ENCODE results near the gene UTS2B. TPM values are rescaled to one million over a fixed set of nuclear protein-coding genes. Genes with fewer than 3 reads are reported as not detected.

The UTS2B gene
- total RNA-seq, 1 experiment from 2014 or later = 1.1 TPM

DNA sequence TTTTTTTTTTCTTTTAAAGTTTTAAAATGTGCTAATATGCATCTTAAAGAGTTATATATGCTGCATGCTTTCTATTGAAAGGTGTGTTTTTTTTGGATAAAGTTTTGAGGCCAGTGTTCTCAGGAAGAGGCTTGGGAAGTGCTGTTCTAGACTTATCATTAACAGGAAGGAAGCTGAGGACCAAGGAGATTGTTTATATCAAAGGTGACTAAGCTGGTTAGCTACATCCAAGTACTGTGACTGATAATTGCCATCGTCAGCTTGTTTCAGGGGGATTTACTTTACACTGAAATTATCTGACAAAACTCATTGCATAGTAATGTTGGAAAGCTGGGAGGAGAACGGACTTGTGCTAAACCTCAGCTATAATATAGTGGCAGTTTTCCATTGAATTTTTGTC, 36.3 kb upstream of the UTS2B start:
- BruUV-seq (replicated peaks) = no TSS peak
- no peaks in the 10 kb centered on the region for H3K9me3 ChIP-seq (ENCODE audit: insufficient read depth, low read depth)

GRCh38 chr3:191363221-191363620, 32.9 kb upstream of the UTS2B start:
- CTCF ChIA-PET = no interaction called here
- POLR2A ChIA-PET (ENCODE audit: unreplicated experiment) = interaction anchor here (0.6 to 0.7 kb wide), 2 partner anchors 9 to 18 kb away, joined by 3 to 8 read pairs; no protein-coding TSS in a partner anchor
- H3F3A ChIP-seq (ENCODE audit: insufficient read depth, low read depth) = peaks cover 13% of the 10 kb centered on the region
- peaks cover 33% of the 10 kb centered on the region for H3K4me1 ChIP-seq (replicated peaks; ENCODE audit: insufficient read depth)
- H3K36me3 ChIP-seq (ENCODE audit: low read depth) = peaks cover 61% of the 10 kb centered on the region
- no TSS peak for BruUV-seq (replicated peaks)
- H3K27ac ChIP-seq = no peak overlapping the region
- no peak overlapping the region for H2AFZ ChIP-seq
- no peak overlapping the region for H3K4me3 ChIP-seq
- no peaks in the 10 kb centered on the region; the same call in 1 of the 2 replicates for H3K79me2 ChIP-seq (ENCODE audit: low read depth)
- intact Hi-C loops (cut with micrococcal nuclease; ENCODE audit: unreplicated experiment) = no loop called here
- H3K4me2 ChIP-seq = no peak overlapping the region
- H4K20me1 ChIP-seq (ENCODE audit: insufficient read depth) = no peaks in the 10 kb centered on the region
- TF ChIP-seq CTCF (conservative IDR thresholded peaks at IDR 0.05) = no peak
- TF ChIP-seq EZH2 (IDR thresholded peaks at IDR 0.05; ENCODE audit: low read depth) = no peak
- no peaks in the 10 kb centered on the region for H3K27me3 ChIP-seq (ENCODE audit: insufficient read depth, low read depth)
- no peak for DNase-seq
- no peaks in the 10 kb centered on the region for H3K9me2 ChIP-seq (ENCODE audit: insufficient read depth)
- no peaks in the 10 kb centered on the region for H3K9me3 ChIP-seq (ENCODE audit: insufficient read depth, low read depth)

More for the DNA sequence above, 36.3 kb upstream of the UTS2B start:
- CTCF ChIA-PET = no interaction called here
- Histone ChIP-seq H3K79me2 (ENCODE audit: low read depth) (no peaks in the 10 kb centered on the region), H3K4me1 (replicated peaks; ENCODE audit: insufficient read depth) (peaks cover under 1% of the 10 kb centered on the region; the same call in 1 of the 2 replicates), H4K20me1 (ENCODE audit: insufficient read depth) (no peaks in the 10 kb centered on the region), H3K4me2 (no peak overlapping the region), H2AFZ (no peak overlapping the region), H3K27ac (no peak overlapping the region), H3K36me3 (ENCODE audit: low read depth) (peaks cover 48% of the 10 kb centered on the region), H3K4me3 (no peak overlapping the region), H3K9me2 (ENCODE audit: insufficient read depth) (no peaks in the 10 kb centered on the region), H3F3A (ENCODE audit: insufficient read depth, low read depth) (no peaks in the 10 kb centered on the region), H3K27me3 (ENCODE audit: insufficient read depth, low read depth) (no peaks in the 10 kb centered on the region)
- intact Hi-C loops (cut with micrococcal nuclease; ENCODE audit: unreplicated experiment) = no loop called here
- TF ChIP-seq CTCF (conservative IDR thresholded peaks at IDR 0.05) = no peak
- no peak for TF ChIP-seq EZH2 (IDR thresholded peaks at IDR 0.05; ENCODE audit: low read depth)
- POLR2A ChIA-PET (ENCODE audit: unreplicated experiment) = interaction anchor here (0.6 kb wide), 1 partner anchor 26 kb away, joined by 4 read pairs; no protein-coding TSS in a partner anchor
- no peak for DNase-seq

DNA sequence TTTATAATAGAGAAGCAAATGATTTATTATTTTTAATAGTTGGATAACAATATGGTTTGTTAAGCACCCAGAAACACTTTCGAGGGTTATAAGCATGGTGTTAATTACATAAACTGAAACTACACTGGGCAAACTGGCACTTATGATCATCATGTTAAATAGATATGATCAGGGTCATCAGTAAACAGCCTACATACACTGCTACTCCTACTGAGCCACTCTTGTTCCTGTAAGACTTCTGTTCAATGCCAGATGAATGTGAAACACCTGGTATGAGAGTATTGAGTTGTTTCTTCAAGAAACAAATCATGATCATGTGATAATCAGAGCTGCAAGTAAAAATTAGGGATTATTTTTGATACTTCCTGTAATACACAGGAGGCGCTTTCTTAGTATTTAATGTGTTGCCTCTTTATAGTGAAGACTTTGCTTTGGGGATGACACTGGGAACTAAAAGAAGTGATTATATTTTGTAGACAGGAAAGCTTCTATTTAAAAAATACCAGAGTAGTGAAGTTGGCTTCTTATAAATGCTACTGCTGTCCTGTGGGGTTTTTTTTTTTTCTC, 32.3 kb upstream of the UTS2B start:
- H4K20me1 ChIP-seq (ENCODE audit: insufficient read depth) = no peaks in the 10 kb centered on the region
- peaks cover 61% of the 10 kb centered on the region for H3K36me3 ChIP-seq (ENCODE audit: low read depth)
- intact Hi-C loops (cut with micrococcal nuclease; ENCODE audit: unreplicated experiment) = no loop called here
- peaks cover 33% of the 10 kb centered on the region for H3K4me1 ChIP-seq (replicated peaks; ENCODE audit: insufficient read depth)
- H3K4me3 ChIP-seq = no peak overlapping the region
- TF ChIP-seq EZH2 (IDR thresholded peaks at IDR 0.05; ENCODE audit: low read depth) (no peak), CTCF (conservative IDR thresholded peaks at IDR 0.05) (no peak)
- BruUV-seq (replicated peaks) = no TSS peak
- H3F3A ChIP-seq (ENCODE audit: insufficient read depth, low read depth) = peaks cover 13% of the 10 kb centered on the region
- ChIA-PET CTCF (no interaction called here), POLR2A (ENCODE audit: unreplicated experiment) (interaction anchor here (0.6 kb wide), 1 partner anchor 19 kb away, joined by 3 read pairs; no protein-coding TSS in a partner anchor)
- H3K27ac ChIP-seq = no peak overlapping the region
- H3K27me3 ChIP-seq (ENCODE audit: insufficient read depth, low read depth) = no peaks in the 10 kb centered on the region
- H3K9me2 ChIP-seq (ENCODE audit: insufficient read depth) = no peaks in the 10 kb centered on the region
- DNase-seq = no peak
- H3K4me2 ChIP-seq = no peak overlapping the region
- H2AFZ ChIP-seq = no peak overlapping the region
- no peaks in the 10 kb centered on the region; the same call in 1 of the 2 replicates for H3K79me2 ChIP-seq (ENCODE audit: low read depth)
- H3K9me3 ChIP-seq (ENCODE audit: insufficient read depth, low read depth) = no peaks in the 10 kb centered on the region

Data from PC-9 (cell line).